ENCODE results near the gene ABHD8.

DNA sequence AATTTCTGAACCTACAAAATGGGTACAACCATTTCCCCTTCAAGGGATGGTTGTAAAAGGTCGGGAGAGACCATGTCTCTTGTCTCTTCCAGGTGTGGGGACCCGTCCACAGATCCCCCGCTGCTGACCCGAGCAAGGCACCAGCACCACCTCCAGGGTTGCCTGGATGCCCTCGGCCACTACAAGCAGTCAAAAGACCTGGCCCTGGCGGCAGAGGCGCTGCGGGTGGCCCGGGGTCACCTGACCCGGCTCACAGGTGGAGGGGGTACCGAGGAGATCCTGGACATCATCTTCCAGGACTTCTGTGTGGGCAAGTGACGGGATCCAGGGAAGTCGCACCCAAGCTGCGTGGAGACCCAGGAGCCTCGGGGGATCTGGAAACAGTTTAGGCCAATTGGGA is 38.2 kb upstream of the ABHD8 start:
- TF ChIP-seq, protein P1, sequence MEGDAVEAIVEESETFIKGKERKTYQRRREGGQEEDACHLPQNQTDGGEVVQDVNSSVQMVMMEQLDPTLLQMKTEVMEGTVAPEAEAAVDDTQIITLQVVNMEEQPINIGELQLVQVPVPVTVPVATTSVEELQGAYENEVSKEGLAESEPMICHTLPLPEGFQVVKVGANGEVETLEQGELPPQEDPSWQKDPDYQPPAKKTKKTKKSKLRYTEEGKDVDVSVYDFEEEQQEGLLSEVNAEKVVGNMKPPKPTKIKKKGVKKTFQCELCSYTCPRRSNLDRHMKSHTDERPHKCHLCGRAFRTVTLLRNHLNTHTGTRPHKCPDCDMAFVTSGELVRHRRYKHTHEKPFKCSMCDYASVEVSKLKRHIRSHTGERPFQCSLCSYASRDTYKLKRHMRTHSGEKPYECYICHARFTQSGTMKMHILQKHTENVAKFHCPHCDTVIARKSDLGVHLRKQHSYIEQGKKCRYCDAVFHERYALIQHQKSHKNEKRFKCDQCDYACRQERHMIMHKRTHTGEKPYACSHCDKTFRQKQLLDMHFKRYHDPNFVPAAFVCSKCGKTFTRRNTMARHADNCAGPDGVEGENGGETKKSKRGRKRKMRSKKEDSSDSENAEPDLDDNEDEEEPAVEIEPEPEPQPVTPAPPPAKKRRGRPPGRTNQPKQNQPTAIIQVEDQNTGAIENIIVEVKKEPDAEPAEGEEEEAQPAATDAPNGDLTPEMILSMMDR (IDR thresholded peaks at IDR 0.05): no peak
- TF ChIP-seq POLR2A (IDR thresholded peaks at IDR 0.05) (no peak), EP300 (IDR thresholded peaks at IDR 0.05) (no peak), POLR2AphosphoS5 (IDR thresholded peaks at IDR 0.05) (no peak)
